Prostate gland (tissue), 2 donors: ENCODE measurements around the gene PGF.

ENCODE experiments used
- POLR2A ChIP-seq: fragments of 450-650 bp; IDR thresholded peaks from one replicate; pipeline ENCODE4 v1.6.1; 2016; ENCODE audit warnings: antibody characterized with exemption, mild to moderate bottlenecking
- POLR2AphosphoS5 ChIP-seq: sonication (generic); formaldehyde crosslinking; IDR thresholded peaks from one replicate; pipeline ENCODE4 v1.6.1; 2017; ENCODE audit warnings: antibody characterized with exemption
- TF ChIP-seq, protein P1 (sequence below), 4 experiments: fragments of 200-600 bp in 2 of 4; fragments of 450-650 bp in 2 of 4; sonication (generic) in 2 of 4; IDR thresholded peaks; 1 replicate in 3 of 4; 2 replicates in 1 of 4; pipeline ENCODE4 v1.5.1; 2016 to 2019; ENCODE audit warnings: antibody characterized with exemption in 4 of 4, mild to moderate bottlenecking in 2 of 4, moderate library complexity in 2 of 4

DNA sequence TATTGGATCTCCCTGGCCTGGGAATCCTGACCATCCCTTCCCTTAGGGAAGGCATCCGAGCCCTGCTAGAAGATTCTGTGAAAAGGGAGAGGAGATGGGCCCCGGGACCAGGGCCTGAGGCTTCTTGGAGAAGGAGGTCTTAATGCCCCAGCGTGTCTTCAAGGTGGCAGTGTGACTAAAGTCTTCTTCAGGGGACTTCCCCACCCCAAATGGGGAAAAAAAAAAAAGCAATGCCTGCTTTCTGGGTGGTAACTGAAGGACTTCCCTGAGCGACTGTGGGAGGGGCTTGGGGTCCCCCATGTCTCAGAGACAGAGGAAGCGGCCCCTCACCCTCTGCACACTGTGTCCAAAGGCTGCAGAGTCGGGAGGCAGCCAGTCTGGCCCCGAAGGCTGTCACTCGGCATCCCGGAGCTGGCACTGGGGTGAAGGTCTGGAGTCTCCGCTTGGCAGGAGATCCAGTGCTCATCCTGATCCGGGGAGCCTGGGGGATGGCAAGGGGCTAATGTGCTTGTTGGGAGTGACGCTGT is 7.8 kb upstream of the PGF start:
- TF ChIP-seq, protein P1, sequence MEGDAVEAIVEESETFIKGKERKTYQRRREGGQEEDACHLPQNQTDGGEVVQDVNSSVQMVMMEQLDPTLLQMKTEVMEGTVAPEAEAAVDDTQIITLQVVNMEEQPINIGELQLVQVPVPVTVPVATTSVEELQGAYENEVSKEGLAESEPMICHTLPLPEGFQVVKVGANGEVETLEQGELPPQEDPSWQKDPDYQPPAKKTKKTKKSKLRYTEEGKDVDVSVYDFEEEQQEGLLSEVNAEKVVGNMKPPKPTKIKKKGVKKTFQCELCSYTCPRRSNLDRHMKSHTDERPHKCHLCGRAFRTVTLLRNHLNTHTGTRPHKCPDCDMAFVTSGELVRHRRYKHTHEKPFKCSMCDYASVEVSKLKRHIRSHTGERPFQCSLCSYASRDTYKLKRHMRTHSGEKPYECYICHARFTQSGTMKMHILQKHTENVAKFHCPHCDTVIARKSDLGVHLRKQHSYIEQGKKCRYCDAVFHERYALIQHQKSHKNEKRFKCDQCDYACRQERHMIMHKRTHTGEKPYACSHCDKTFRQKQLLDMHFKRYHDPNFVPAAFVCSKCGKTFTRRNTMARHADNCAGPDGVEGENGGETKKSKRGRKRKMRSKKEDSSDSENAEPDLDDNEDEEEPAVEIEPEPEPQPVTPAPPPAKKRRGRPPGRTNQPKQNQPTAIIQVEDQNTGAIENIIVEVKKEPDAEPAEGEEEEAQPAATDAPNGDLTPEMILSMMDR (IDR thresholded peaks at IDR 0.05): no peak
- TF ChIP-seq POLR2AphosphoS5: no peak
- TF ChIP-seq POLR2A: no peak
